Epidermal melanocyte (primary cell): ENCODE data around the gene TRMT2B.
"Not testable (repeated sequence)": the region's sequence is repeated elsewhere in the genome, so short reads cannot be mapped to it uniquely, and the experiment has no call there.

ENCODE experiments used
- DNase-seq: peaks from one replicate; pipeline ENCODE4 v3.0.0; 2011; ENCODE audit warnings: low spot score; ENCODE audit not compliant: insufficient read length

The TRMT2B gene

DNA sequence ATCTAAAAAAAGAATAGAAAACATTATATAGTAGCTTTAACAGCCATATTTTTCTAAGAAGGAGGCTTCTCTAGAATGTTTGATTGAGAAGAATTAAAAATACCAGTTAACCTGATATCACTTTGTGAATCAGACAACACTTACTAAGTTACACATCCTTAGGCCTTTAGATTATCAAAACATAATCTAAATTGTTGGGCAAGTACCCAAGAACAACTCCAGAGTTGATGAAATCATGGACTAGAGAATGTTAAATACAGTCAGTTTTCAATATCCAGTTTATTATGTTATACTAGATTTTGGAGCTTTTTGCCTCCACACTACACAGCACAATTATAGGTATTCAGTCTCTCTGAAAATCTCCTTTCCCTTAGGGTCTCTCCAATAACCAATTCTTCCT, 42.8 kb downstream of the TRMT2B start:
- no peak for DNase-seq

DNA sequence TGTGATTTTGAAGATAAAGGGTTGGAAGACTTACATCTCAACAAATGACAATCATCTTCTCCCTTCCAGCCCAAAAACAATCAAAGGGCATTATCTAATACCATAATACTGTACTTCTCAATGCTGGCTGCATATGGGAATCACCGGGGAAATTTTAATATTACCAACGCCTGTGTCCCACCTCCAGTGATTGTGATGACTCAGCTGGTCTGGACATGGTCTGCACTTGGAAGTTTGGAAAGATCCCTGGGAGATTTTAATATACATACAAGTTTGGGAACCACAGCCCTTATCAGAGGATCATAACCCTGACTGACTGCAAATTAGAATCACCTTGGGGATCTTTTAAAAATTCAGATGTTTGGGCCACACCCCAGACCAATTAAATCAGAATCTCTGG, 52.5 kb downstream of the TRMT2B start:
- no peak for DNase-seq

DNA sequence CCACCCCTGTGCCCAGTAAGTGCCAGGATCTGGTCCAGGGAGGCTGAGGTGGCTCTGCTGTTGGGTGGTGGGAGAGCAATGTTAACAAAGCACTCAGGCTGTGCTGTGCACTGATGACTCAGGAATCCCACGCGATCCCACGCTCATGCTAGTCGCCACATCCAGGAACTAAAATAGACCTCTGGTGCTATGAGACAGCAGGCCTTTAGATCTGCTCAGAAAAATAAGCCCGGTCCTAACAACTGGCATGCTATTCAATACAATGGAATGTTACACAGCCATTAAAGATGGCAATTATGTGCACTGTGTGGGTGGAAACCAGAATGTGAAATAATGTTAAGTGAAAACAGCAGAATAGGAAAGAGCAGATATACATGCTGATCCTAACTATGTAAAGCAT, 56.4 kb downstream of the TRMT2B start:
- no peak for DNase-seq

DNA sequence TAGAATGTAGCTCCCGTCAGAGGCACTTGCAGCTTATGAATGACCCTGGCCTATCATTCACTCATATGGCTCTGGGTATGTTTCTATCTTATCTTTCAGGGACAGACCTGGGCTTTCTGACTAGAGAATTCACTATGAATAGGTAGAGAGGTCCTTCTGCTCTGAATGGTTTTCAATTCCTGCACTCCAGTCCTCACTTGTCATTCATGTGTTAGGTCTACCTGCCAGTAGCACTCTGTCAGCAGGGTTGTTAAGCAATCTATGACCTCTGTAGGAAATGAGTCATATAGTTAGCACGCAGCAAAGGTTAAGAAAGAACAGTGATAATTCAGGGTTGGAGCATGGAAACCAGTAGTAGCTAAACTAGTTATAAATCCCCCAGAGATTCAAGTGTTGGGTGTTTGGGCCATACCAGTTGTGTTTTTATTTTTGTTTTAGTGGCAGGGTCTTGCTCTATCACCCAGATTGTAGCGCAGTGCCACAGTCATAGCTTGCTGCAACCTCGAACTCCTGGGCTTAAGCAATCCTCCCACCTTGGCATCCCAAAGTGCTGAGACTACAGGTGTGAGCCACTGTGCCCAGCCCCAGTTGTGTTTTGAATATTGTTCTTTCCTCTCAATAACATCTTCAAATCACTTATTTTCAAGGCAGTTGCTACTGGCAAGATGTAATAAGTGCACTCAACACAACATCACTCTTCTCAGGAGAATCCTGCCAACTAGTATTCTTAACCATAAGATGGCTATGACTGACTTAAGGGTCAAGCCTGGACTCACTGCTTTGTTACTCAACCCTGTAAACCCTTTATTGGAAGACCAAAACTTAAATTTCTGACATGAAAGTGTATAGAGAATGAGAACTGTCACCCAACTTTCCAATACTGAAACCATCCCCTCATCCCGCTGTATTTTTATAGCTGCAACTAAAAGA, 57.3 kb downstream of the TRMT2B start:
- no peak for DNase-seq

DNA sequence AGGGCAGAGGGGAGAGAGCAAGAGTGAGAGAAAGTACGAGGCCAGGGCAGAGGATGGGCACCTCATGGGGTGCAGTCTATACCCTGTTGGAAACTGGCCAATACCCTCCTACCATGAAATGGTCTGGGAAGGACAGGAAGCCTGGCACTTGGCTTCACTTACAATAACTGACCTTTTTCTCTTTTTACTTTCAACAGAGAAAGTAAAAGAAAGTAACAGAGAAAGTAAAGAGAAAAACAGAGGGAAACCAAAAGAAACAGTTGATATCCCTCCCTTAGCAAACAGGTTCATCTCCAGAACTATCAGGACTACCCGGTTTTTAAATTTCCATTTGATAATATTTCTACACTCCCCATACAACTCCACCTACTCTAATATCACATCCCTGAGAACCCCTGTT, 61.8 kb downstream of the TRMT2B start:
- no peak for DNase-seq

DNA sequence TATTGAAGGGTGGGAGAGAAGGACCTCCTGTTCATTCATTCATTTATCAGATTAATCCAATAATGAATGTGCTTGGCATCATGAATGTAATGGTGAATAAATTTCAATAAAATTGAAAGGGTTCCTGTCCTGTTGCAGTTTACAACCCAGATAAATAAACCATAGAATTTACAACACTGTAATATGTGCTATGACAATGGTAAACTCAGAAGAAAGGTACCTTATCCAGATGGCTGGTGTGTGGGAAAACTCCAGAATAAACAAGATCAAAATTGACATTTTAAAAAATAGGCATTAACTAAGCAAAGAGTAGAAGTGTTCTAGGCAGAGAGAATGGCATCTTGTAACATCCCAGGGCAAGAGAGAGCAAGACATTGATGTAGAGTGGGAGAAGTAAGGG, 67.1 kb downstream of the TRMT2B start:
- DNase-seq = no peak

DNA sequence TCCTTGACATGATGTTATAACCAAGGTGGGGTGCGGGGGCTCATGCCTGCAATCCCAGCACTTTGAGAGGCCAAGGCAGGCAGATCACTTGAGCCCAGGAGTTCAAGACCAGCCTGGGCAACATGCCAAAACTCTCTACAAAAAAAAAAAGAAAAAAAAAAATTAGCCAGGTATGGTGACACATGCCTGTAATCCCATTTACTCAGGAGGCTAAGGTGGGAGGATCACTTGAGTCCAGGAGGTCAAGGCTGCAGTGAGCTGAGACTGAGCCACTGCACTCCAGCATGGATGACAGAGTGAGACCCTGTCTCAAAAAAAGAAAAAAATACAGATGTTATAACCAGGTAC, 70.4 kb downstream of the TRMT2B start:
- not testable (repeated sequence) for DNase-seq

DNA sequence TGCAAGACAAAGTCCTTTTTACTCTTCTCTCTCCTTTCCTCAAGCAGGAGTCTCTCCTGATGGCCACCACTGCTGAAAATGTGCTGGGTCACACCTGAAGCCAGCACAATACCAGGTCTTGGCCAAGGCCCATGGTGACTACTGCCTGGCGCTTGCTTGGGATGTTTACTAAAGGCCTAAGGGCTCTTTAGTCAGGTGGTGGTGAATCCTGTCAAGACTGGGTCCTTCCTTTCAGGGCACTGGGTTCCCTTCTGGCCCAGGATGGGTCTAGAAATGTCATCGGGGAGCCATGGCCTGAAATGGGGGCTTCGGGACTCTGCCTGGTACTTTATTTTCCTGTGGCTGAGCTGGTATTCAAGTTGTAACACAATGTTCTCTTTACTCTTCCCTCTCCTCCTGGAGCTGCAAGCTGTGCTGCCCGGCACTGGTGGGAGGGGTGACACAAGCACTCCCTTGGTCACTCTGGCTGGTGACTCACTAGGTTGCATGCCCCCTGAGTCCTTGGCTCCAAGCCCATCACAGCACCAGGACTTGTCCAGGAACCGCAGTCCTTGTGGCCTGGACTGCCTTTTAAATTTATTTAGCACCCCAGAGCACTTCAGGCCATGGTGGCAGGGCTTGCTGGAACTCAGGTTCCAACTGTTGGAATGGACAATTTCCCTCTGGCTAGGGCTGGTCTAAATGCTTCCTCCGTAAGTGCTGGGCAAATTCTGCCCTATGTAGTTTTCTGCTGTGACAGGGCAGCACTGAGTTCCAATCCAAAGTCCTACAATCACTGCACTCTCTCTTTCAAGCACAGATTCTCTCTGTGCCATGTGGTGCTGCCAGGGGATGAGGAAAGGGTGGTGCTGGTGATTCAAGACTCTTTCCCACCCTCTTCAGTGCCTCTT, 71.1 kb downstream of the TRMT2B start:
- DNase-seq = no peak

DNA sequence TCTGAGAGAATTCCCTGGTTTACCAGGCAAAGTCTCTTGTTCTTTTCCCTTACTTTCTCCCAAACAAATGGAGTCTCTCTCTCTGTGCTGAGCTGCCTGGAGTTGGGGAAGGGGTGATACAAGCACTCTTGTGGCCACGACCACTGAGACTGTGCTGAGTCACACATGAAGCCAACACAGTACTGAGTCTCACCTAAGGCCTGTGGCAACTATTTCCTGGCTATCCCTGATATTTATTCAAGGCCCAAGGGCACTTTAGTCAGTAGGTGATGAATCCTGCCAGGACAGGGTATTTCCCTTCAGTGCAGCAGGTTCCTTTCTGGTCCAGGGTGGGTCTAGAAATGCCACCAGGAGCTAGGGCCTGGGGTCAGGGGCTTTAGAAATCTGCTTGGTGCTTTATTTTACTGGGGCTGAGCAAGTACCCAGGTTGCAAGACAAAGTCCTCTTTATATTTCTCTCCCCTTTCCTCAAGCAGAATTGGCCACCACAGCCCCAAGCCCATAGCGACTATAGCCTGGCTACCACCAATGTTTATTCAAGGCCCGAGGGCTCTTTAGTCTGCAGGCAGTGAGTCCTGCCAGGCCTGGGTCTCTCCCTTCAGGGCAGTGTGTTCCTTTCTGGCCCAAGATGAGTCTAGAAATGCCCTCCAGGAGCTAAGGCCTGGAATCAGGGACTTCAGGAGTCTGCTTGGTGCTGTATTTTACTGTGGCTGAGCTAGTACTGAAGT, 71.9 kb downstream of the TRMT2B start:
- no peak for DNase-seq

DNA sequence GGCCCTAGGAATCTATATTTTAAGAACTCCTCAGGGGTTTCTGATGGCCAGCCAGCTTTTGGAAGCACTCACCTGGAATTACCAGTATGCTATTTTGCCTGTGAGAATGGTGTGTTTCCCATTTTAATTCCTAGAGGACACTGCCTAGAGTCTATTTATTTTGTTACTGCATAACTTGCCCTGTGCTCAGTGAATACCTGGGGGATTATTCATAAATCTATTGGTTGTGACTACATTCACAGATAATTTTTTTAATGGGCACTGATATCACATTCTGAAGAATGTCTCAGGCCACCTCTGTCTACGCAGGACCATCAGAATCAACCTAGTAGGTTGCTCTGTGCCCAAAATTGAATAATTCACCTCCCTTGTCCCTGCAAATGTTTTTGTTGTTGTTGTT, 75.7 kb downstream of the TRMT2B start:
- no peak for DNase-seq

DNA sequence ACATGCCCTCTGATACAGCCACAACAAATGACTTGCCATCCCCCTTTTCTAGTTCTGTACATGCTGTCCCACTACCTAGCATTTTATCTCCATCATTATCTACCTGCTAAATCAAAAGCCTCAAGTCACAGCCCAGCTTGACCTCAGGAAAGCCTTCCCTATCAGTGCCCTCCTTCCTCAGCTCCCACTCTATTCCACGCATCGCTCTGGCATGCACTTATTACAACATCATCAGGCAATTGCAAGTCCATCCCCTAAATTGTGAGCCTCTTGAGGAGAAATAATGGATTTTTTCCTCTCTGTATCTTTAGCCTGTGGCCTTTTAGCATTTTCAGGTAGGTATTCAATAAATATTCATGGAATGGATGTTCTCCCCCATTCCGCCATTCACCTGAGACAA, 76.7 kb downstream of the TRMT2B start:
- no peak for DNase-seq

DNA sequence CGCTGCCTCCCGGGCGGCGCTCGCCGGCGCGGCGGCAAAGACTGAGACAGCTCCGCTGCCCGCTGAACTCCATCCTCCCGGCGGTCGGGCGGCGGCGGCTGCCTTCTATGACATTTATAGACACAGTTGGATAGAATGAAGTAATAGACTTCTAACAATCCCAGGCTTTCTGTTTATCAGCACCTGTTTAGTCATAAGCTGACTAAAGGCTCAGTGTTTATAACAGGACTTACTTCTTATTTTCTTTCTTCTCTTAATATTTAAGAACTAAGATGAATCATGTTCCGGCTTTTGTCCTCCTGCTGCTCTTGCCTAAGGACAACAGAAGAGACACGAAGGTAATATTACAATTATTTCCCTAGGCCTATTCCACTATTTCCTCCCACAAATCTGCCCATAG, 78.5 kb downstream of the TRMT2B start:
- no peak for DNase-seq

DNA sequence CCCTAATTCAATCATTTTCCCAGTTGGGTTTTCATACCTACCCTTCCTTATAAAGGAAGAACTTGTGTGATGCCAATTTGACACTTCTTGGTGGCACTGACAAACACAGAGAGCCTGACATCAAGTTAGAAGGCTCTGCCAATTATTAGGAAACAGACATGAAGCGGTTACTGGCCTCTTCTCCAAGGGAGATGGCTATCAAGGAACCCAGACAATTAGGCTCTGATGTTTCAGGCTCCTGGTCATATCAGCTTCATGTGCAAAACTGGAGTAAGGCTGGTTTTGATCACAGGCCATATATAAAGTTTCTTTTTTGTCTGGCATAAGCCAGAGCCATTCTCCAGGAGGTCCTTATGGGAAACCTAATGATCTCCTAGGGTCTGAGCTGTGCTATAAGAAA, 82.0 kb downstream of the TRMT2B start:
- DNase-seq = no peak

DNA sequence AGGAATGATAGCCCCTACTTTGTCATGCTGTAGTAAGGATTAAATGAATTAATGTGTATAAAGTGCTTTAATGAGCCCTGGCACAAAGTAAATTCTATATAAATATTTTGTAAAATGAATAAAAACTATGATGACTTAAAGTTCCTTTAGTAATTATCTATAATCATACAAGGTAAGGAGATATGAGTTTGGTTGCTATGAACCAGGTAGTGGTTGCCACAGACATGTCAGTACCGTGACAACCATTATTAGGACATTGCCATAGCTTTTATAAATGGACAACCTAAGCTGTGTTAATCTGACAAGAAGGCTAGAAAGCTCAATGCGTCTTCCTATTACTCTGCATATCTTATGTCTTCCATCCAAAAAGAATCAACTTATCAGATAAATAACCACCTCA, 82.5 kb downstream of the TRMT2B start, which contains the start of gene ARL13A:
Gene ARL13A, plus strand, starts transcription at position 301 of the 400 bp plus-strand sequence. CDS start 3,982 bp downstream, outside the sequence.
- DNase-seq = no peak

DNA sequence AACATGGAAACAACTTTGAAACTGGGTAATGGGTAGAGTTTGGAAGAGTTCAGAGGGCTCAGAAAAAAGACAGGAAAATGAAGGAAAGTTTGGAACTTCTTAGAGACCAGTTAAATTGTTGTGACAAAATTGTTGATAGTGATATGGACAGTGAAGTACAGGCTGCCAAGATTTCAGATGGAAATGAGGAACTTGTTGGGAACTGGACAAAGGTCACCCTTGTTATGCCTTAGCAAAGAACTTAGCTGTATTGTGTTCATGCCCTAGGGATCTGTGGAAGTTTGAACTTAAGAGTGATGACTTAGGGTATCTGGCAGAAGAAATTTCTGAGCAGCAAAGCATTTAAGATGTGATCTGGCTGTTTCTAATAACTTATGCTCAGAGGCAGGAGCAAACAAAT, 87.5 kb downstream of the TRMT2B start:
- no peak for DNase-seq

DNA sequence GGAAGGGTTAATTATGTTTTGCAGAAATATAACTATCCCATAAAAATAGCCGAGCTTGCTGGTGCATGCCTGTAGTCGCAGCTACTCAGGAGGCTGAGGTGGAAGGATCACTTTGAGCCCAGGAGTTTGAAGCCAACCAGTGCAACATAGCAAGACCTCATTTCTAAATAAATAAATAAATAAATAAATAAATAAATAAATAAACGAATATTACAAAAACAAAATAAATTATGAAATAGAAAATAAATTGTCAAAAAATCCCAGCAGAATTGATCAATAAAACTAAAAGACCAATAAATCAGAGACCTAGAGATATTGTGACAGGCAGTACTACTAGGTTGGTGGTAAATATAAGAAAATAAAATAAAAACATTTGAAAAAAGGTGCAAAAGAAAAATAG, 89.1 kb downstream of the TRMT2B start:
- no peak for DNase-seq
